ENCODE data around the gene PGC. TPM values are rescaled to one million over a fixed set of nuclear protein-coding genes. Genes with fewer than 3 reads are reported as not detected.

The PGC gene
- total RNA-seq, 1 donor: not detected

GRCh38 chr6:41713650-41714291 lies 33.4 kb downstream of the PGC start:
- no peak for DNase-seq (ENCODE audit: low read depth)
- no peak for TF ChIP-seq CTCF (IDR thresholded peaks at IDR 0.05; ENCODE audit: insufficient read depth, low read length)
- no peak overlapping the region for H3K4me3 ChIP-seq (ENCODE audit: low read depth, low read length)

GRCh38 chr6:41713159-41713649 lies 34.0 kb downstream of the PGC start:
- no peak overlapping the region for H3K4me3 ChIP-seq (ENCODE audit: low read depth, low read length)
- TF ChIP-seq CTCF (IDR thresholded peaks at IDR 0.05; ENCODE audit: insufficient read depth, low read length): no peak
- peak; percentile 46 for DNase-seq (ENCODE audit: low read depth)

GRCh38 chr6:41712651-41713103 lies 34.5 kb downstream of the PGC start:
- TF ChIP-seq CTCF (IDR thresholded peaks at IDR 0.05; ENCODE audit: insufficient read depth, low read length): no peak
- DNase-seq (ENCODE audit: low read depth): peak; percentile 51

GRCh38 chr6:41711323-41712038 lies 35.7 kb downstream of the PGC start:
- H3K4me3 ChIP-seq (ENCODE audit: low read depth, low read length): no peak overlapping the region
- TF ChIP-seq CTCF (IDR thresholded peaks at IDR 0.05; ENCODE audit: insufficient read depth, low read length): no peak
- no peak for DNase-seq (ENCODE audit: low read depth)

More at GRCh38 chr6:41712651-41713103, 34.5 kb downstream of the PGC start:
- H3K4me3 ChIP-seq (ENCODE audit: low read depth, low read length): no peak overlapping the region

GRCh38 chr6:41709375-41709774 lies 37.8 kb downstream of the PGC start:
- no peak overlapping the region for H3K4me3 ChIP-seq (ENCODE audit: low read depth, low read length)
- TF ChIP-seq CTCF (IDR thresholded peaks at IDR 0.05; ENCODE audit: insufficient read depth, low read length): no peak
- DNase-seq (ENCODE audit: low read depth): no peak

- no peak for TF ChIP-seq CTCF (IDR thresholded peaks at IDR 0.05; ENCODE audit: insufficient read depth, low read length)
- no peak overlapping the region for H3K4me3 ChIP-seq (ENCODE audit: low read depth, low read length)
- DNase-seq (ENCODE audit: low read depth): no peak
Measured at GRCh38 chr6:41708856-41709255, 38.3 kb downstream of the PGC start.
